Stimulated activated naive B cell treated with anti-CD40 and anti-IgM and Interleukin-4, amounts not matched to agents 10 μg/mL and 1 μg/mL and 100 μg/mL, for 72 hours (primary cell): ENCODE results near the gene DDIT4L.

Experiments
- ATAC-seq, 2 donors: fragments of 150-1000 bp; cut with Tn5 transposase; replicated peaks; 2 replicates each; pipeline ENCODE4 v1.10.0; 2021; ENCODE audit warnings: moderate library complexity in 1 of 2
- DNase-seq: peaks from one replicate; pipeline ENCODE4 v3.0.0; 2021
- H3K27ac Mint-ChIP-seq: one replicate; pipeline ENCODE4 v1.8.0; 2022; ENCODE audit warnings: mild to moderate bottlenecking, mixed read lengths
- H3K27me3 Mint-ChIP-seq, 2 donors: one replicate each; pipeline ENCODE4 v1.8.0; 2022; ENCODE audit warnings: mixed read lengths in 2 of 2
- H3K36me3 Mint-ChIP-seq, 2 donors: one replicate each; pipeline ENCODE4 v1.8.0; 2022; ENCODE audit warnings: mixed read lengths in 2 of 2, mild to moderate bottlenecking in 1 of 2
- H3K4me1 Mint-ChIP-seq, 2 donors: one replicate each; pipeline ENCODE4 v1.8.0; 2022; ENCODE audit warnings: mixed read lengths in 2 of 2, mild to moderate bottlenecking in 1 of 2
- H3K4me3 Mint-ChIP-seq, 2 donors: one replicate each; pipeline ENCODE4 v1.8.0; 2022; ENCODE audit warnings: mild to moderate bottlenecking in 2 of 2, mixed read lengths in 2 of 2, moderate library complexity in 1 of 2
- H3K9me3 Mint-ChIP-seq, 2 donors: one replicate each; pipeline ENCODE4 v1.8.0; 2022; ENCODE audit warnings: mixed read lengths in 2 of 2, mild to moderate bottlenecking in 1 of 2

Gene DDIT4L

GRCh38 chr4:100177126-100177525 is 13.1 kb downstream of the DDIT4L start:
- H3K27ac Mint-ChIP-seq = no peak overlapping the region
- H3K4me3 Mint-ChIP-seq = no peak overlapping the region
- DNase-seq = no peak
- no peak for ATAC-seq
- H3K36me3 Mint-ChIP-seq = no peaks in the 10 kb centered on the region
- H3K4me1 Mint-ChIP-seq = peaks cover 1 to 11% of the 10 kb centered on the region in 2 donors
- no peaks in the 10 kb centered on the region for H3K27me3 Mint-ChIP-seq
- H3K9me3 Mint-ChIP-seq = no peaks in the 10 kb centered on the region

GRCh38 chr4:100175858-100176257 is 14.4 kb downstream of the DDIT4L start:
- DNase-seq (no peak), ATAC-seq (no peak)
- no peaks in the 10 kb centered on the region for H3K9me3 Mint-ChIP-seq
- no peaks in the 10 kb centered on the region for H3K36me3 Mint-ChIP-seq
- H3K4me1 Mint-ChIP-seq = peaks cover 1 to 11% of the 10 kb centered on the region in 2 donors
- no peak overlapping the region for H3K4me3 Mint-ChIP-seq
- H3K27me3 Mint-ChIP-seq = no peaks in the 10 kb centered on the region
- no peak overlapping the region for H3K27ac Mint-ChIP-seq

DNA sequence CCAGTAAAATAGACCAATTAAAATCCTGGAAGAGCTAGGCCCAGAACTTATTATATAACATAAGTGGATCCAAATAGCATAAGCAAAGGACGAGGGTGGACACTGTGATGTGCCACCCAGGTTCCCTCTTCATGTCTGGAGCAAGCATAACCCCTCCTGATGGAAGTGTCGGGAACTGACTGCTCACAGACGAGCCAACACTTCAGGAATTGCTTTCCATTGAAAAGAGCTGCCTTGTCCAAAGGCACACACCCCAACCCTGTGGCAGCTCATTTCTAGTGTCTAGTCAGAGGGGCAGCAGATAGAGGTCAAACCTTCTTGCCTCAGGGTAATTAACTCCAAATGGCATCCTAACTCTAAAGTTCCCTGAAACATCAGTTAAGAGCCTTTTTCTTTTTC is 15.3 kb downstream of the DDIT4L start:
- peaks cover 1 to 11% of the 10 kb centered on the region in 2 donors for H3K4me1 Mint-ChIP-seq
- no peaks in the 10 kb centered on the region for H3K27me3 Mint-ChIP-seq
- ATAC-seq = no peak
- no peak overlapping the region for H3K27ac Mint-ChIP-seq
- no peak overlapping the region for H3K4me3 Mint-ChIP-seq
- DNase-seq = no peak
- no peaks in the 10 kb centered on the region for H3K36me3 Mint-ChIP-seq
- no peaks in the 10 kb centered on the region for H3K9me3 Mint-ChIP-seq

GRCh38 chr4:100170986-100171385 is 19.3 kb downstream of the DDIT4L start:
- H3K4me3 Mint-ChIP-seq = no peak overlapping the region
- DNase-seq = no peak
- peaks cover 0 to 4% of the 10 kb centered on the region in 2 donors for H3K9me3 Mint-ChIP-seq
- H3K27ac Mint-ChIP-seq = no peak overlapping the region
- no peak for ATAC-seq
- no peaks in the 10 kb centered on the region for H3K27me3 Mint-ChIP-seq
- H3K36me3 Mint-ChIP-seq = peaks cover 0 to 3% of the 10 kb centered on the region in 2 donors
- H3K4me1 Mint-ChIP-seq = peaks cover 7 to 25% of the 10 kb centered on the region in 2 donors

DNA sequence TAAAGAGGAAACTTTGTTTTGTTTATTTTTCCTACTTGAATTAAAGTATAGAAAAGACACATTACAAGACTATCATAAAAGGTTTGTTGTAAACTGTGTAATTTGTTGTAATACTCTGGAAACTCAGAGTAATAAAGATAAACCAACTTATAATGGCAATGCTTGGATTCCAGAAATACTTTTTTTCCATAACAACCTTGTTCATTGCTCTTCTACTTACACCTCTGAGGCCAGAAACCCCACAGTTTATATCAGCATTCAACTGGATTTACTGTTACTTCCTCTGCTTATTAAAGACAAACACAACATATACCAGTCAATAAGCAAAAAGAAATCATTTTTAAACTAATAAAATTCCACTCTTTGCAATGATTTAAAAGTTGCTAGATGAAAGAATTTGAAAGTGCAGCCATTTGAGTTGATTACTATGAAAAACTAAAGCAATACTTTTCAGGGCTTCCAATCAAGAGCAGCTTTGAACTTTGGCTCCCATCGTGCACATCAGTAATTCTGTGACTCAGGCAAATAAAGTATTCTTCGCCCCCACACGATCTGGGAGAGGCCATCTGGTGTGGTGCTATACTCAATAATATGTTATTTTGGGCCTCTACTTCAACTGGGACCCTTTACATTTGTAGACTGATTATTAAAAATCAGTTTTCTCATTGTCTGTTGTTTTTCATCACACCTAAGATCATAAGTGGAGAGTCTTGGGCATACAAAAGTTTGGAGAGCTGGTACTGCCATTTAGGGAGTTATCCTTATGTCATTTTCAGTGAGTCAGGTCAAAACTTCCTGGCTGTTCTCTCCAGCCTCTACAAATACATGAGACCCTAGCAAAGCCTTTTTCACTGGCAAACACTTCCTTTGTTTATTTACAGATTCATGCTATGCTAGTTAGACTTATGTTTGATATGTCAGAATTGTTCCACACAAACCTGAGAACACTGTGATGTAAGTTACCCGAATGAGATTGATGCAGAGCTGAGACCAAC is 20.5 kb downstream of the DDIT4L start:
- H3K4me3 Mint-ChIP-seq = no peak overlapping the region
- no peaks in the 10 kb centered on the region for H3K27me3 Mint-ChIP-seq
- DNase-seq = no peak
- H3K4me1 Mint-ChIP-seq = peaks cover 7 to 33% of the 10 kb centered on the region in 2 donors
- no peak for ATAC-seq
- H3K36me3 Mint-ChIP-seq = peaks cover 0 to 3% of the 10 kb centered on the region in 2 donors
- no peak overlapping the region for H3K27ac Mint-ChIP-seq
- H3K9me3 Mint-ChIP-seq = peaks cover 0 to 4% of the 10 kb centered on the region in 2 donors

DNA sequence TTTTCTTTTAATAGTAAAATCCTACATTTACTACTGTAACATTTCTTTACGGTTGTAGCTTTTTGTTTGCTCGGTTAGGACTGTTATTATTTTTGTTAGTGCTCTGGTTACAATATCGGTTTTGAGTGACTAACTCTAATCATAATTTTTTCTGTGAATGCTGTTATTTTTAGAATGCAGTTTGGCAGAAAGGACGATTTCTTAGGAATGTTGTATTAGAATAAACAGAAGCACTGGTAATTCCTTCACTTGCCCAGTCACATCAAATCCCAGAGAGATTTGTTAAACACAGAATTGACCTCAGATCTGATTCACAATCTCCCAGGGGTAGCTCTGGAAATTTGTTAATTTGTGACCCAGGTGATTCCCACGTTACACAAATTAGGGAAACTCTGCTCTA is 21.7 kb downstream of the DDIT4L start:
- Mint-ChIP-seq H3K4me3 (no peak overlapping the region), H3K27me3 (no peaks in the 10 kb centered on the region), H3K27ac (no peak overlapping the region), H3K9me3 (peaks cover 0 to 4% of the 10 kb centered on the region in 2 donors), H3K36me3 (peaks cover 0 to 3% of the 10 kb centered on the region in 2 donors), H3K4me1 (peaks cover 6 to 23% of the 10 kb centered on the region in 2 donors)
- no peak for ATAC-seq
- DNase-seq = no peak

- Mint-ChIP-seq H3K27ac (no peak overlapping the region), H3K4me1 (peaks cover 9 to 34% of the 10 kb centered on the region in 2 donors)
- peak; percentile 17 to 45 for ATAC-seq
Observed at GRCh38 chr4:100166297-100167039, 23.8 kb downstream of the DDIT4L start.

GRCh38 chr4:100165809-100166208 is 24.5 kb downstream of the DDIT4L start:
- Mint-ChIP-seq H3K36me3 (peaks cover 3 to 6% of the 10 kb centered on the region in 2 donors), H3K4me1 (peaks cover 9 to 34% of the 10 kb centered on the region in 2 donors), H3K27ac (no peak overlapping the region), H3K9me3 (peaks cover 0 to 9% of the 10 kb centered on the region in 2 donors), H3K4me3 (no peak overlapping the region), H3K27me3 (no peaks in the 10 kb centered on the region)
- no peak for DNase-seq
- peak in 1 of 2 donors; percentile 26 for ATAC-seq

More at GRCh38 chr4:100166297-100167039, 23.8 kb downstream of the DDIT4L start:
- peaks cover 0 to 9% of the 10 kb centered on the region in 2 donors for H3K9me3 Mint-ChIP-seq
- no peaks in the 10 kb centered on the region for H3K27me3 Mint-ChIP-seq
- H3K36me3 Mint-ChIP-seq = peaks cover 3 to 6% of the 10 kb centered on the region in 2 donors
- H3K4me3 Mint-ChIP-seq = no peak overlapping the region
- DNase-seq = no peak

DNA sequence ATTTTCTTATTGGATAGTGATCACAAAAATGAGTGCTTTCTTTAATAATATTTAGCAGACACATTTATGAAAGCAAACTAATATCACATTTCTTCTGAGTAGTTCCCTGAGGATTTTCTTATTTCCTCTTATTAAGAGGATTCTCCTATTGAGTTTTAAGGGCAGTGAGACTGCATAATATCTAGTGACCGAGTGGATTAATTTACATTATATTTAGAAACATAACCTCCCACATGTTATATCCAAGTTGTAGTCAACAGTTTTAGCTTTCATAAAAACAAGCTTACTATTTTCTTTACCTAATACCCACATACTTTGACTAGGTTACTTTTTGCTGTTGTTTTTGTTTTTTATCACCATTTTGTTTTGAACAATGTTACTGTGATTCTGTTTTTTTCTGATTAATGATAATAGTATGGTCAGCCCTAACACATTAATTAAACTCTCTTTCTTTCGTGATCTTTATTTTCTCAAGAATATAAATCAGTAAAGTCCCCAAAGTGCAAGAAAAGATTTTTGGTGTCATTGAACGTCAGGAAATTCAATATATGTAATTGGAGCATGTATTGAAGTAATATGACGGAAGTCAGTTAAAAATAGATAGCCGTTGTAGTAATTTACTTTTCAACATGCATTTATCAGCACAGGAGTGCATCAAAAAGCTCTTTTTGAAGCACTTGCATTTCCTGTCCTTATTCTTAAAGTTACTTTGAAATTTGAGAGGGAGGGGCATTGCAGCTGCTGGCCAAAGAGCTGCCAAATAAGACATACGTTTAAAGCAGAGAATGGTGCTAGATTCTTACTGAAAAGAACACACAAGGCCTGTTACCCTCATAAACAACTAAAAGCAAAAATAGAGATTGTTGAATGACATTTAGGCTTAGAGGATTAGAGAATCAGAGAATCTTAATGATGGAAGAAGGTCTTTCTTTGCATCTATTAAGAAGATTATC is 25.2 kb downstream of the DDIT4L start:
- peaks cover 3 to 6% of the 10 kb centered on the region in 2 donors for H3K36me3 Mint-ChIP-seq
- no peak overlapping the region for H3K4me3 Mint-ChIP-seq
- peaks cover 0 to 2% of the 10 kb centered on the region in 2 donors for H3K27me3 Mint-ChIP-seq
- peaks cover 9 to 34% of the 10 kb centered on the region in 2 donors for H3K4me1 Mint-ChIP-seq
- ATAC-seq (no peak), DNase-seq (no peak)
- H3K9me3 Mint-ChIP-seq = peaks cover 0 to 9% of the 10 kb centered on the region in 2 donors
- no peak overlapping the region for H3K27ac Mint-ChIP-seq

GRCh38 chr4:100162027-100162685 is 28.1 kb downstream of the DDIT4L start:
- no peak overlapping the region for H3K27ac Mint-ChIP-seq
- H3K9me3 Mint-ChIP-seq = peaks cover 0 to 5% of the 10 kb centered on the region in 2 donors
- peaks cover 8 to 29% of the 10 kb centered on the region in 2 donors for H3K4me1 Mint-ChIP-seq
- peaks cover 3% of the 10 kb centered on the region in 2 donors for H3K36me3 Mint-ChIP-seq
- peak; percentile 89 to 90 for ATAC-seq
- peak; percentile 17 for DNase-seq
- H3K27me3 Mint-ChIP-seq = peaks cover under 1 to 4% of the 10 kb centered on the region in 2 donors
- H3K4me3 Mint-ChIP-seq = no peak overlapping the region

DNA sequence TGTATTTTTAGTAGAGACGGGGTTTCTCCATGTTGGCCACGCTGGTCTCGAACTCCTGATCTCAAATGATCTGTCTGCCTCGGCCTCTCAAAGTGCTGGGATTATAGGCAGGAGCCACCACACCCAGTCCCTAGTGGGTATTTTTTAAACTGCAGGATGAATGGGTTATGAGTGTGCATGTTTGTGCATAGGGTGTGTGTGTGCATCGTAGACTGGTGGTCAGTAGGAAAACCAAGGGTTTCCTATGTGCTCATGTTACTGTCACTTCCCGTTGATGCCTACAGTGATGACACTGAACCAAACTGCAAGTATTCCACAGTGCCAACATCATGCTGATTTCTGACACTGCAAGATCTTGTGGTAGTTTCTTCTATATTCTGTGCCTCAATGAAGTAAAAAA is 41.1 kb downstream of the DDIT4L start:
- no peak for DNase-seq
- Mint-ChIP-seq H3K27me3 (no peaks in the 10 kb centered on the region), H3K9me3 (peaks cover 0 to 1% of the 10 kb centered on the region in 2 donors), H3K4me1 (peaks cover 0 to 9% of the 10 kb centered on the region in 2 donors), H3K36me3 (no peaks in the 10 kb centered on the region), H3K27ac (no peak overlapping the region), H3K4me3 (no peak overlapping the region)
- no peak for ATAC-seq

DNA sequence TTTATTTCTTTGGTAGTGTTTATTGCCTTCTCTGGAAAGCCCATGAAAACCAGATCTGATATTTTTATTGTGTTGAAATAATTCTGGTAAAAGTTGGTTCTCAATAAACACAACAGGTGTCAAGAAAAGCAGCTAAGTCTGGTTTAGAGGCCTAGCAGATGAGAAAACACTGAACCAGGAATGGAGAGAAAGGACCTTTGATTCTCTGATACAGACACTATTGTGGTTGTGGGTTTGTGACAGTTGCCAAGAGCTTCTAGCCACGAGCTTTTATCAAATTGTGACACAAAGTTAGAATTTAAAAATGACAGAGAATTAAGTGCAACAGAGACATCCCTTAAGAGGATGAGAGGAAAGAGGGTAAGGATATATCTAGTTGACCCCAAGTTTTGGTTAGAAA is 42.6 kb downstream of the DDIT4L start:
- H3K4me3 Mint-ChIP-seq = no peak overlapping the region
- peaks cover 0 to 9% of the 10 kb centered on the region in 2 donors for H3K4me1 Mint-ChIP-seq
- no peak for DNase-seq
- no peaks in the 10 kb centered on the region for H3K9me3 Mint-ChIP-seq
- H3K36me3 Mint-ChIP-seq = no peaks in the 10 kb centered on the region
- no peak overlapping the region for H3K27ac Mint-ChIP-seq
- no peak for ATAC-seq
- no peaks in the 10 kb centered on the region for H3K27me3 Mint-ChIP-seq

GRCh38 chr4:100147198-100147597 is 43.1 kb downstream of the DDIT4L start:
- DNase-seq (no peak), ATAC-seq (no peak)
- H3K4me1 Mint-ChIP-seq = peaks cover 0 to 9% of the 10 kb centered on the region in 2 donors
- no peak overlapping the region for H3K4me3 Mint-ChIP-seq
- H3K9me3 Mint-ChIP-seq = no peaks in the 10 kb centered on the region
- H3K27ac Mint-ChIP-seq = no peak overlapping the region
- H3K36me3 Mint-ChIP-seq = no peaks in the 10 kb centered on the region
- no peaks in the 10 kb centered on the region for H3K27me3 Mint-ChIP-seq
